Hepatocyte (in vitro differentiated cells): Measurements from ENCODE around the gene TOR4A. TPM values are rescaled to one million over a fixed set of nuclear protein-coding genes. Genes with fewer than 3 reads are reported as not detected.

Source experiments
- DNase-seq: peaks from one replicate; pipeline ENCODE4 v3.0.0-alpha.2; 2016; ENCODE audit warnings: low spot score
- H2AFZ ChIP-seq: fragments of 200-600 bp; sonication (generic); 2 replicates; pipeline ENCODE4 v1.6.0; 2016; ENCODE audit warnings: antibody characterized with exemption, mild to moderate bottlenecking
- H3K27ac ChIP-seq: fragments of 200-600 bp; sonication (generic); 2 replicates; pipeline ENCODE4 v1.5.1; 2016; ENCODE audit warnings: mild to moderate bottlenecking
- H3K27me3 ChIP-seq: fragments of 200-600 bp; sonication (generic); 2 replicates; pipeline ENCODE4 v1.6.1; 2016
- H3K36me3 ChIP-seq: fragments of 200-600 bp; sonication (generic); replicated peaks from 2 replicates; pipeline ENCODE4 v1.5.1; 2016; ENCODE audit warnings: low read depth; ENCODE audit not compliant: insufficient read depth
- H3K4me1 ChIP-seq: fragments of 200-600 bp; sonication (generic); 2 replicates; pipeline ENCODE4 v1.5.1; 2016; ENCODE audit warnings: mild to moderate bottlenecking, moderate library complexity; ENCODE audit not compliant: insufficient read depth
- H3K4me2 ChIP-seq: fragments of 200-600 bp; sonication (generic); 2 replicates; pipeline ENCODE4 v1.6.0; 2016
- H3K4me3 ChIP-seq: fragments of 200-600 bp; sonication (generic); 2 replicates; pipeline ENCODE4 v1.5.1; 2016; ENCODE audit warnings: mild to moderate bottlenecking
- H3K79me2 ChIP-seq: fragments of 200-600 bp; sonication (generic); 2 replicates; pipeline ENCODE4 v1.6.0; 2017; ENCODE audit warnings: mild to moderate bottlenecking
- H3K9me2 ChIP-seq: fragments of 200-600 bp; sonication (generic); replicated peaks from 2 replicates; pipeline ENCODE4 v1.6.0; 2017; ENCODE audit warnings: mild to moderate bottlenecking; ENCODE audit not compliant: insufficient read depth
- H3K9me3 ChIP-seq: fragments of 200-600 bp; sonication (generic); 2 replicates; pipeline ENCODE4 v1.5.1; 2016; ENCODE audit warnings: low read depth, mild to moderate bottlenecking
- H4K20me1 ChIP-seq: fragments of 200-600 bp; sonication (generic); 2 replicates; pipeline ENCODE4 v1.6.0; 2016; ENCODE audit warnings: mild to moderate bottlenecking; ENCODE audit not compliant: insufficient read depth, poor library complexity, severe bottlenecking
- CTCF ChIP-seq: fragments of 200-600 bp; sonication (generic); IDR thresholded peaks from 2 replicates; pipeline ENCODE4 v1.5.1; 2016; ENCODE audit warnings: antibody characterized with exemption, mild to moderate bottlenecking; ENCODE audit not compliant: poor library complexity
- EZH2 ChIP-seq: fragments of 200-600 bp; sonication (generic); IDR thresholded peaks from 2 replicates; pipeline ENCODE4 v1.6.1; 2016; ENCODE audit warnings: antibody characterized with exemption, mild to moderate bottlenecking, borderline replicate concordance
- EZH2phosphoT487 ChIP-seq: fragments of 200-600 bp; sonication (generic); IDR thresholded peaks from one replicate; pipeline ENCODE4 v1.6.1; 2018; ENCODE audit warnings: antibody characterized with exemption, mild to moderate bottlenecking, low read depth, moderate library complexity; ENCODE audit not compliant: unreplicated experiment, severe bottlenecking
- WGBS: methylation state at CpG from one replicate; pipeline ENCODE4 v1.1.6; 2016; ENCODE audit warnings: low lambda C conversion rate; ENCODE audit errors: missing lambda C conversion rate; 5-methylcytosine and 5-hydroxymethylcytosine counted together
- polyA plus RNA-seq: library from polyadenylated mRNA; unstranded; fragments of >200 nt; fragmentation: Nextera tagmentation; extraction: Ambion mirVana; gene quantifications from 2 replicates; pipeline ENCODE4 v1.2.1, GENCODE V29; 2016
- total RNA-seq: library from RNA; depleted of rRNA; stranded (reverse); fragments of >200 nt; gene quantifications from 2 replicates; pipeline ENCODE4 v1.2.3, GENCODE V29; 2014

Gene TOR4A
- total and polyA plus RNA-seq, 2 experiments from 2014 or later, result 8.0 to 14.4 TPM

DNA sequence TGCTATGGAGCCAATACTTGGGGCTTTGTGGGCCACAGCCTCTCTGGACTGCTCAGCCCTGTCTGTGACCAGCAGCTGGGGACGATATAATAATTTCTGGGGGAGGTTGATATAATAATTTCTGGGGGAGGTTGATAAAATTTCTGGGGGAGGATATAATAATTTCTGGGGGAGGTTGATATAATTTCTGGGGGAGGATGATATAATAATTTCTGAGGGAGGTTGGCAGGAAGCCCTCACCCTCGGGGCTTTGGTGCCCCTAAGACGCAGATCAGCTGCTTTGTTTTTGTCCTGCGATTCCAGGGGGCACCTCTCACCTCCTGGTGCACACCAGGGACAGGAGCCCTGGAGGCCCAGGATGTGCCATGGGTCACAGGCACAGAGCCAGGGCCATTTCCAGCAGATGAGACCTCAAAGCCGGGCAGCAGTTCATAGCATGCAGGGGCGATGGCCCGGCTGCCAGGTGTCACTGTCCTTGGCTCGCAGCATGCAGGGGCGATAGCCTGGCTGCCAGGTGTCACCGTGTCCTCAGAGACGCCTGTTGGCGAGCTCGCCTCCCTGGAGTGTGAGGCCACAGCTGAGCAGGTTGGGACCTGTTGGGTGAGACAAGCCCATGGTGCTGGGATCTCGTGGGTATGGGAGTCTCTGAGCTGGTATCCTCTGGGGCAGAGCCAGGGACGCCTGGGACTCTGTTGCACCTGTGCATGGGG, 3.8 kb upstream of the TOR4A start:
- WGBS, result 89% methylated on average over 15 of the region's 15 CpGs
- H3K4me3 ChIP-seq, result no peak overlapping the region
- no peaks in the 10 kb centered on the region for H3K9me3 ChIP-seq
- H3K36me3 ChIP-seq, result no peaks in the 10 kb centered on the region
- H3K4me1 ChIP-seq, result peaks cover 17% of the 10 kb centered on the region
- no peak for DNase-seq
- no peaks in the 10 kb centered on the region for H4K20me1 ChIP-seq
- H3K4me2 ChIP-seq, result no peak overlapping the region
- no peak overlapping the region for H3K27ac ChIP-seq
- H3K27me3 ChIP-seq, result no peaks in the 10 kb centered on the region
- H3K79me2 ChIP-seq, result no peaks in the 10 kb centered on the region
- TF ChIP-seq CTCF (no peak), EZH2 (no peak), EZH2phosphoT487 (no peak)
- no peaks in the 10 kb centered on the region for H3K9me2 ChIP-seq
- no peak overlapping the region for H2AFZ ChIP-seq

GRCh38 chr9:137275203-137275587, 2.3 kb upstream of the TOR4A start:
- H3K36me3 ChIP-seq, result no peaks in the 10 kb centered on the region
- no peak overlapping the region for H3K4me2 ChIP-seq
- no peaks in the 10 kb centered on the region for H3K27me3 ChIP-seq
- 96% methylated on average over 10 of the region's 10 CpGs for WGBS
- H3K4me1 ChIP-seq, result peaks cover 17% of the 10 kb centered on the region
- H3K9me2 ChIP-seq, result no peaks in the 10 kb centered on the region
- no peaks in the 10 kb centered on the region for H3K79me2 ChIP-seq
- H2AFZ ChIP-seq, result no peak overlapping the region
- no peak overlapping the region for H3K27ac ChIP-seq
- no peak overlapping the region for H3K4me3 ChIP-seq
- no peak for DNase-seq
- H3K9me3 ChIP-seq, result no peaks in the 10 kb centered on the region
- no peak for TF ChIP-seq EZH2
- no peak for TF ChIP-seq EZH2phosphoT487
- no peak for TF ChIP-seq CTCF
- no peaks in the 10 kb centered on the region for H4K20me1 ChIP-seq

DNA sequence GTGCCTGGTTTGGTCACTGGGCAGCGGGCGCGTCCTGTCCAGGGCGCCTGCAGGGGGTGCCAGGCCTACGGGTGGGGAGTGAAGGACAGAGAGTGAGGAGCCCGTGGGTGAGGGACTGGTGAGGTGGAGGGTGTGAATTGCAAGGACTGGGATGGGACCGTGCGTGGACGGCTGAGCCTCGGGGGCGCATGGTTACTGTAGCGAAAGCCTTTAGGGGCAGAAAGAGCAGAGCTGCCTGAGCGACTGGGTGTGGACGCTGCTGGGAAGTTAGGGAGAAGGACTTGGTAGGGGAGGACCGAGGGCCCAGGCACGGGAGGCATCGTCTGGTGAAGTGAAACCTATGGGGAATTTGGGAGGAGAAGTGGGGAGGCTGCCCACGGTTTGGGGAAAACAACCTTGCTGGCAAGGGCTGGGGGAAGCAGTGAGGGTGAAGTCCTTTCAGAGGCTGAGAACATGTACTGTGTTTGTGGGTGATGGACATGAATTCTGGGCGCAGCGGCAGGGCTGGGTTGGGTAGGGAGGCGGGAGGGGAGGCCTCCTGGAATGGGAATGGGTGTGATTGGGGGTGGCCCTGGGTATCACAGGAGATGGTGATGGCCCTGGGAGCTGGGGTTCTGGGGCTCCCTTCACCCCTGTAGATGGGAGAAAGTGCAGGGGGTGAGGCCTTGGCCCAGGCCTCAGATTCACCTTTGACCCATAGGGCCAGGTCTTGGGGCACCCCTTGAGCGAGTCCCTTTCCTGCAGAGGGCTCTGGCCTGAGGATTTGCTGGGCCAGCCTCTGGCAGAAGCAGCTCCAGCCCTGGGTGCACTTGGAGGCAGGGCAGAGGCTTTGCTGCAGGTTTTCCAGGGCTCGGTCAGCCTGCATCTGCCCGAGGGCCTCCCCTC, 1.7 kb upstream of the TOR4A start:
- Histone ChIP-seq H3K79me2 (no peaks in the 10 kb centered on the region), H3K27me3 (no peaks in the 10 kb centered on the region), H3K9me2 (no peaks in the 10 kb centered on the region), H3K4me2 (no peak overlapping the region), H3K9me3 (no peaks in the 10 kb centered on the region), H3K36me3 (no peaks in the 10 kb centered on the region), H2AFZ (no peak overlapping the region), H3K4me3 (no peak overlapping the region), H3K4me1 (peaks cover 21% of the 10 kb centered on the region), H4K20me1 (no peaks in the 10 kb centered on the region), H3K27ac (peak overlapping the region; percentile 49)
- DNase-seq, result peak; percentile 3
- TF ChIP-seq CTCF (no peak), EZH2 (no peak), EZH2phosphoT487 (no peak)
- WGBS, result 91% methylated on average over 20 of the region's 24 CpGs
